Forelimb muscle (tissue), 1 donor: ENCODE results near the gene NXPE3. TPM values are rescaled to one million over a fixed set of nuclear protein-coding genes. Genes with fewer than 3 reads are reported as not detected.
"Not testable (repeated sequence)": the region's sequence is repeated elsewhere in the genome, so short reads cannot be mapped to it uniquely, and the experiment has no call there.

Experiments used
- DNase-seq: peaks from one replicate; pipeline ENCODE4 v3.0.0-alpha.2; 2013; ENCODE audit warnings: low read depth
- polyA plus RNA-seq: library from polyadenylated mRNA; unstranded; fragments of 120-200 nt; gene quantifications from one replicate; pipeline ENCODE4 v1.2.1, GENCODE V29; 2013; ENCODE audit not compliant: insufficient read length

Gene NXPE3
- polyA plus RNA-seq, result 19.4 TPM

DNA sequence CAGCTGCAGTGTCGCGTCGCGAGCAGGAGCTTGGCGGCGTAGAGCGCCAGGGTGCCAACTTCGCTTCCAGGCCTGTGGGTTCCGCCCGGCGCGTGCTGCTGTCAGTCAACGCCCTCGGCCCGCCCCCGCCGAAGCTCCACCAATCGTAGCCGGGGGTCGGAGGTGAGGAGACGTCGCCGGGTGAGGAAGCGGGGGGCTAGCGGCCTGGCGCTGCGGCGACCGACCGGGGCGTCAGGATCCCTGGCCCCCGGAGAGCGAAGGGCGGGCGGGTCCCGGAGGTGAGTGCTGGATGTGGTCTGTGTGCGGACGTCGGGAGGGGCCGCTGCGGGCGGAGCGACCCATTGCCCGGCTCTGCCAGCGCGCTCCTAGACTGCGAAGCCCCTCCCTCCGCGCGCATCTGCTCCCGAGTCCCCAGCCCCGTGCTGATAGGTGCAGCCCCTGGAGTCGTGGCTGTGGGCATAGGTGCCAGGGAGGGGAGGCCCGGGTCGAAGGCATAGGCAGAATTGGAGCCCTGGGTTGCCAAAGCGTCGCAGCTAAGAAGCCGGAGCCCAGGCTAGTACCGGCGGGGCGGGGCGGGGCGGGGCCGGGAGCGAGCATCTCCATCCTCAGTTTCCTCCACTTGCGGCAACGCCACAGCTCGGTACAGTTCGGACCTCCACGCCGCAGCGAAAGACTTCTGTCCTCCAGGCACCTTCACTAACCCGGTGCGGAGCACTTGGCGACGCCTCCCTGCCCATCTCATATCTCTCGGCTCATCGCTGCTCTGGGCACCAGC, at the start of gene NXPE3:
Gene NXPE3 (plus strand): TSS at position 165 of the 775 bp plus-strand sequence. CDS start 6,386 bp downstream, outside the sequence.
- no peak for DNase-seq

DNA sequence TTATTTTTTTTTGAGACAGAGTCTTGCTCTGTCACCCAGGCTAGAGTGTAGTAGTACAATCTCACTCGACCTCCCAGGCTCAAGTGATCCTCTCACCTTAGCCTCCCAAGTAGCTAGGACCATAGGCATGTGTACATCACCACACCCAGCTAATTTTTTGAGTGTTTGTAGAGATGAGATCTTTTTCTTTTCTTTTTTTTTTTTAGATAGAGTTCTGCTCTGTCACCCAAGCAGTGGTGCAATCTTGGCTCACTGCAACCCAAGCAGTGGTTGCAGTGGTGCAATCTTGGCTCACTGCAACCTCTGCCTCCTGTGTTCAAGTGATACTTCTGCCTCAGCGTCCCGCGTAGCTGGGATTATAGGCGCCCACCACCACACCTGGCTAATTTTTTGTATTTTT, 49.4 kb upstream of the NXPE3 start:
- DNase-seq, result no peak

DNA sequence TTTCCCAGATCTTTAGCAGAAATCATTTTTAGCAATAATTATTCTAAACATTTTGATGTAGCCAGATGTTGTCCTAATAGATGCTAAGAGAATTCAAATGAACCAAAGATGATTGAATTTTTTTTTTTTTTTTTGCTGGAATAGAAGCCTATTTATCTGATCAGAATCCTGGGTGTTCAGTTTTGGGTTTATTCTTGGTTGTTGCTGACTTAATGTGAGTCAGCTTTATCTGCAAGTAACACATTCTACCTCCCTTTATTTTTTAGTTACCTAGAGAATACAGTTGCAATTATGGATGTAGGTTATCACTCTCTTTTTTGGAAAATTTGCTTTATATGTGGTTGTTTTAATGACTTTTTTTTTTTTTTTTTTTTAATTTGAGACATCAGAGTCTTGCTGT, 48.2 kb upstream of the NXPE3 start:
- no peak for DNase-seq

DNA sequence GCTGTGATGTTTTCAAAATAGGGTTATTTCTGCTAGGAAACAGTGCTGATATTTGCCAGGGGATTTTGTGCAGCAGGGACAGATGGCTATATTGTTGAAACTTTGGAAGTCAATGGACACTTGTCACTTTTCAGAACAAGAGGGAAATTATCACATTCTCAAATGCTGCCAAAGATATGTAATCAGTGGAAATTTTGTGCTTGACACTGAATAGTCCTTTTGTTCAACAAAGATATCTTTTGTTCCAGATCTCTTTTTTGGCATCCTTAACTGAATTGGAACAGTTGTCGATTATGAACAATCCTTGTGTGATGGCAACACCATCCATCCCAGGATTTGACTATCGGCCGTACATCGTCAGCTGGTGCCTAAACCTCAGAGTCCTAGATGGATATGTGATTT, 46.8 kb upstream of the NXPE3 start:
- no peak for DNase-seq

DNA sequence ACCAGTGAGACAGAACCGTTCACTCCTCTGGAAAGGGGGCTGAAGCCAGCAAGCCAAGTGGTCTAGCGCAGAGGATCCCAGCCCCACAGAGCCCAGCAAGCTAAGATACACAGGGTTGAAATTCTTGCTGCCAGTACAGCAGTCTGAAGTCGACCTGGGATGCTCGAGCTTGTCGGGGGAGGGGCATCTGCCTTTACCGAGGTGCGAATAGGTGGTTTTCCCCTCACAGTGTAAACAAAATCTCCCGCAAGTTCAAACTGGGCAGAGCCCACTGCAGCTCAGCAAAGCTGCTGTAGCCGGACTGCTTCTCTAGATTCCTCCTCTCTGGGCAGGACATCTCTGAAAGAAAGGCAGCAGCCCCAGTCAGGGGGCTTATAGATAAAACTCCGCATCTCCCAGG, 43.2 kb upstream of the NXPE3 start:
- DNase-seq, result no peak

DNA sequence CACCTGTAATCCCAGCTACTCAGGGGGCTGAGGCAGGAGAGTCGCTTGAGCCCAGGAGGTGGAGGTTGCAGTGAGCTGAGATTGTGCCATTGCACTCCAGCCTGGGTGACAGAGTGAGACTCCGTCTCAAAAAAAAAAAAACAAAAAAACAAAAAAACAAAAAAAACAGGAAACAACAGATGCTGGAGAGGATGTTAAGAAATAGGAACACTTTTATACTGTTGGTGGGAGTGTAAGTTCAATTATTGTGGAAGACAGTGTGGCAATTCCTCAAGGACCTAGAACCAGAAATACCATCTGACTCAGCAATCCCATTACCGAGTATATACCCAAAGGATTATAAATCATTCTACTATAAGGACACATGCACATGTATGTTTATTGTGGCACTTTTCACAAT, 37.1 kb upstream of the NXPE3 start:
- DNase-seq, result not testable (repeated sequence)

DNA sequence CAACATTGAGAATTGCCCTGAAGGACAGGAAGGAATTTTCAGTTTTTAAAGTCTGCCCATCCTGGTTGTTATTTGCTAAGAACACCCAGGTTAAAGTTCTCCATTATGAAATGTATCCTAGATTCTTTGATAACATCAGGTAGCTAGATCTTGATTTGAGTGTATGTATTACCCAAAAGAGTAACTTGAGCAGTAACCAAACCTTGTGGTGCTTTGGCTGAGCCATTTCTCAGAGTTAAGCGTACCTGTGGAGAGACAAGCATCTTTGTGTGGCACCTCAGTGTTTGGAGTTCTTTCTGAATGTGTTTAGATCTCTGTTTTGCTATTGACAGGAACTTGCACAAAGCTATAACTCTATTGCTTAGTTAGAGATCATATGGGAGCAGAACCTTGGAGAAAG, 34.2 kb upstream of the NXPE3 start:
- DNase-seq, result no peak

DNA sequence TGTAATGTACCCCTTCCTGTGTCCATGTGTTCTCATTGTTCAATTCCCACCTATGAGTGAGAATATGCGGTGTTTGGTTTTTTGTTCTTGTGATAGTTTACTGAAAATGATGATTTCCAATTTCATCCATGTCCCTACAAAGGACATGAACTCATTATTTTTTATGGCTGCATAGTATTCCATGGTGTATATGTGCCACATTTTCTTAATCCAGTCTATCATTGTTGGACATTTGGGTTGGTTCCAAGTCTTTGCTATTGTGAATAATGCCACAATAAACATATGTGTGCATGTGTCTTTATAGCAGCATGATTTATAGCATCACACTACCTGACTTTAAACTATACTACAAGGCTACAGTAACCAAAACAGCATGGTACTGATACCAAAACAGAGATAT, 33.1 kb upstream of the NXPE3 start:
- not testable (repeated sequence) for DNase-seq

DNA sequence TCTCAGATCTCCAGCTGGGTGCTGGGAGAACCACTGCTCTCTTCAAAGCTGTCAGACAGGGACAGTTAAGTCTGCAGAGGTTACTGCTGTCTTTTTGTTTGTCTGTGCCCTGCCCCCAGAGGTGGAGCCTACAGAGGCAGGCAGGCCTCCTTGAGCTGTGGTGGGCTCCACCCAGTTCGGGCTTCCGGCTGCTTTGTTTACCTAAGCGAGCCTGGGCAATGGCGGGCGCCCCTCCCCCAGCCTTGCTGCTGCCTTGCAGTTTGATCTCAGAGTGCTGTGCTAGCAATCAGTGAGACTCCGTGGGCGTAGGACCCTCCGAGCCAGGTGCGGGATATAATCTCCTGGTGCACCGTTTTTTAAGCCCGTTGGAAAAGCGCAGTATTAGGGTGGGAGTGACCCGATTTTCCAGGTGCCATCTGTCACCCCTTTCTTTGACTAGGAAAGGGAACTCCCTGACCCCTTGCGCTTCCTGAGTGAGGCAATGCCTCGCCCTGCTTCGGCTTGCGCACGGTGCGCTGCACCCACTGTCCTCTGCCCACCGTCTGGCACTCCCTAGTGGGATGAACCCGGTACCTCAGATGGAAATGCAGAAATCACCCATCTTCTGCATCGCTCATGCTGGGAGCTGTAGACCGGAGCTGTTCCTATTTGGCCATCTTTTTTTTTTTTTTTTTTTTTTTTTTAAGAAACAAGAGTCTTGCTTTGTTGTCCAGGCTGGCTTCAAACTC, 25.5 kb upstream of the NXPE3 start:
- DNase-seq, result not testable (repeated sequence)

DNA sequence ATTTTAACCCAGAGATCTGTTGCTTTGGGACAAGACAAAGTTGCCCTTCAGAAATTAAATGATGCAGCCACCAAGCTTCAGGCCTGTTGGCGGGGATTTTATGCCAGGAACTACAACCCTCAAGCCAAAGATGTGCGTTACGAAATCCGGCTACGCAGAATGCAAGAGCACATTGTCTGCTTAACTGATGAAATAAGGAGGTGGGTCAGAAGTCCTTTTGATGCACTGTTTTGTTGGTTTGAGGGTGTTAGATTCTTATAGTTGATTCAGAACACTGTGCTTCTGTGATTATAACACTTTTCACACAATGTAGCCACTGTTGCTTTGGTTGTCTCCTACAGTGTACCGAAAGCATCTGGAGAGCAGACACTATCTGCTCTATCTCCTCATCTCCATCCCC, 20.8 kb upstream of the NXPE3 start:
- no peak for DNase-seq

DNA sequence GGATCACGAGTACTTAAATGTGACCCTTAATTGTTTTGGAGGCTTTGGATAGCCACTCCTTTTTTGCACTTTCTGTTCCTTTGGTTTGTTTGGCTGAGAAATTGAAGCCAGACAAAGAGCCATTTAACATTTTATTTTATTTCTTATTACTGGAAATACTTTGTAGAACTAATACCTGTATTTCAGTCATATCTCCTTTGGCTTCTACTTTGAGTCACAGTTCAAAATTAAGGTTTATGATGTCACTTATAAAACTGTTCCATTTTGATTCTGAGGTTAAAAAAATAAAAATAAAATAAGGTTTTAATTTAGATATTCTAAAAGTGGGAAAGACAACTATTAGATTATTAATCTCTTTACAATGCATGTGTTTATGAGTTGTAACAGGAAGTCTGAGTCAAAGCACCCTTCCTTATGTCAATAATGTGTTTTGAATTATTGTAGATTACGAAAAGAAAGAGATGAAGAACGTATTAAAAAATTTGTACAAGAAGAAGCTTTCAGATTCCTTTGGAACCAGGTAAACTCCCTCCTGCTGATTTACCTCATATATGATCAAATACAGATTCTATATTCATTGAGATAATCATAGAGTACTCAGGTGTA, 16.9 kb upstream of the NXPE3 start:
- DNase-seq, result no peak

DNA sequence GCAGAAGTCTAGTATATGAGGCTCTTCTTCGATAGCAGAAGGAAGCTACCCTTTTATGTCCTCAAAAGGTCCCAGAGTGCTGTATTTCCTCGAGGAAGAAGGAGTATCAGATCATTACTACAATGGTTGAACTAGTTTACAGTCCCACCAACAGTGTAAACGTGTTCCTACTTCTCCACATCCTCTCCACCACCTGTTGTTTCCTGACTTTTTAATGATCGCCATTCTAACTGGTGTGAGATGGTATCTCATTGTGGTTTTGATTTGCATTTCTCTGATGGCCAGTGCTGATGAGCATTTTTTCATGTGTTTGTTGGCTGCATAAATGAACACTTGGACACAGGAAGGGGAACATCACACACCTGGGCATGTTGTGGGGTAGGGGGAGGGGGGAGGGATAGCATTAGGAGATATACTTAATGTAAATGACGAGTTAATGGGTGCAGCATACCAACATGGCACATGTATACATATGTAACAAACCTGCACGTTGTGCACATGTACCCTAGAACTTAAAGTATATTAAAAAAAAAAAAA, 1.2 kb upstream of the NXPE3 start:
- DNase-seq, result not testable (repeated sequence)

DNA sequence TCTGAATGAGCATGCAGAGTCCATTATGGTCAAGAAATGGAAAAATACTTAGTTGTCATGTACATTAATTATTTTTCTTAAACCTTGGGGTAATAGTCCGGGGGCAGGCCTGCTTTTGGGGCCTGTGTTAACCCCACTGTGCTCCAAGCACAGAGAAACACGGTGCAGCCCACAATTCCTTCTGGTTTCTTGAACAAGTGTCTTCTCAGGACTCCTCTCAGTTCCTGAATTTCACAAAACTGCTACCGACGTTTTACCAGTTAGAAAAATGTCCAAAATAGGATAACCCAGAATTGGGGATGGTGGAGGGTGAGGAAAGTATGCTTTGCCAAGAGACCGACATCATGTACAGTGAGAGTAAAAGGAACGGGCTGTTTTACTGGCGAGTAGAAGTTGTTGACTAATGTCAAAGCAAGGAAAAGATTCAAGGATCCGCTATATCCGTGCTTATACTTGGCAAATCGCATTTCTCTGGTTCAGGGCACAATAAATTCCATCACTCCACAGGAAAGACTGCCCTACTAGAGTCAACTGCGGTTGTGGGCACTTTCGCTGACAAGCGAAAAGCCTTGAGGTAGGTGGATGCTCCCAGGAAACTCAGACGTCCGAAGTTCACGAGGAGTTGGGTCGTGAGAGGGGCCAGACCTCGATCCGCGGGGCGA, 495 bp upstream of the NXPE3 start:
- DNase-seq, result no peak

DNA sequence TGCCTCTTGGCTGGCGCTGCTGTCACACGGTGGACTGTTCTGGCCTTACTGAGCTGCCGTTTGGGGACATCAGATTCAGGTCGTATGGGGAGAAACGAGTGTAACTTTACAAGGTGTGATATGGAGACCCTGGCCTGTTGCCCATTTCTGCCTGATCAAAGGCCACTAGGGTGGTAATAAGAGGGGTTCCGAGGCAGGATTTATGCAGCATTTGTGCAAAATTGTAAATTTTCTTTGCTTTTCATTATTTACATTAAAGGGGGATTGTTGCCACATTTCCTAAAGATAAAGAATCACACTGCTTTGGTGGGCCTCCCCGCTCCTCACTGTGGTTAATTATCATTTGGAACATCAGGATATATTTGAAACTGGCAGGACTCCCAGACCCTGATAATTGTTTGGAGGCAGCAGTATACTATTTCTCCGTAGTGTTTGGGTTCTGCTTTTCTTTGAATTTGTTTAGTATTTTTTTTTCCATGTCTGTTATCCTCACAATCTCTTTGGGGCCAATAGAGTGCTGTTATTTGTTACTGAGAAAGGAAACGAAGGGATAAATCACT, 891 bp downstream of the NXPE3 start:
- DNase-seq, result no peak

DNA sequence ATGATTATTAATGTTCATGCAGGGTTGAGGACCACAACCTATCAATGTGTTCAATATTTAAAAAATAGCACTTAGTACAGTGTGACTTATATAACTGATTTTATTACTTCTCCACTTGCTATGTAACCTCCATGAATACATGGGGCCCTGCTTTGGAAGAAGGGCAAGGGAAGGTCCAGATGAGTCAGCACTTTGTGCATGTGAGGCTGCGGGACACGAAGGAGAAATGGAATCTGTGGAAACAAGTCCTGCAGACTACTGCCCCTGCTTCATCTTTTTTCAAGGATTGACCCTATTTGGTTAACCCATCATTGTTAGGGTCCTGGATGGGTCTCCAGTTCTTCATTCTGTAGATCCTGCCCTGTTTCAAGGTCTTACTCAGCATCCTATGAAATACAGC, 1.6 kb downstream of the NXPE3 start:
- DNase-seq, result no peak

DNA sequence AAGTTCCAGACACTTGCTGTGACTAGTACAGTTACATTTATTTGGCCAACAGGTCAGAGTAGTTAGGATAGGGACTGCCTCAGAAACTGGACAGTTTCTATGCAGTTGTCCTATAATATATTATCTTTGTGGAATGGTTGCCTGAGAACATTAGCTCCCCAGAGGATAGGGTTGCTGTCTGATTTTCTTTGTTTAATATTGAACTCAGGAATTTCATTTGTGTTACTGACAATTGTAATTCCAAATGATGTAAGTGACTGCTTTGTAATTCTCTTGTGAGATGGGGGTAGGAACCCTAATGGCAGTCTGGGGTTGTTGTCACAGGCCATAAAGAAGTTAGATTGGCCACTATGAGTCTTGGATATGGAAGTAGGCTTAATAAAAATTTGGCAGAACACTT, 2.2 kb downstream of the NXPE3 start:
- DNase-seq, result no peak

DNA sequence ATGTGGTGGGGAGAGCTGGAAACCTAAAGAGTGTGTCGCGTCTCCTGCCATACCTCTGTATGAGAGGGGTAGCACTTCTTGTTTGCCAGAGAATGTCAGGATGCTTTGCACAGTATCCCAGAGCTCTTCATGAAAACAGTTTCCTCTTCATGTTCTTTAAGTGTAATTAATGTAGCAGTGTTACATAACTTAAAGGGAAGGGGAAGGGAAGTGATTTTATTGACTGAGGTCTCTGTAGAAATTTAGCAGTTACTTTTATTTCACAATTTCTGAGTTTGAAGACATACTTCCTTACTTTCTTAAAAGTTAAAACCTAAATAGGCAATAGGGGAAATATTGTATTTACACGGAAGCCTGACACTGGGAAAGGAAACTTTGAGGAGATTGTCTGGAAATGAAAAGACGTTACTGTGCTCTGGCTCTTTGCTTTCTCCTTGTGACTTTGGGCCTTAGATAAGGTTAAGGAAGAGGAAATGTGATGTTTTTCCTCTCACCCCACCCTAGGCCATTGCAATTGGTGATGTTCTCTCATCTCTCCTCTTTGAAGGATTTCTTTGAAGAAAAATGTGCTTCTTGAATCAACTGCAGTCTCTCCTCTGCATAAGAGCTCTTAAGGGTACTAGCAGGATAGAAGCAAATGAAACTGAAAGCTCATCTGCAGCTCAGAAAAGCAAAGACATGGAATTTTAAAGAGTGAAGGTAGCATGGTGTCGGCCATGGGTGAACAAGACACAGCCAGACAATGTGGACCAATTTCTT, 6.0 kb downstream of the NXPE3 start:
- no peak for DNase-seq

DNA sequence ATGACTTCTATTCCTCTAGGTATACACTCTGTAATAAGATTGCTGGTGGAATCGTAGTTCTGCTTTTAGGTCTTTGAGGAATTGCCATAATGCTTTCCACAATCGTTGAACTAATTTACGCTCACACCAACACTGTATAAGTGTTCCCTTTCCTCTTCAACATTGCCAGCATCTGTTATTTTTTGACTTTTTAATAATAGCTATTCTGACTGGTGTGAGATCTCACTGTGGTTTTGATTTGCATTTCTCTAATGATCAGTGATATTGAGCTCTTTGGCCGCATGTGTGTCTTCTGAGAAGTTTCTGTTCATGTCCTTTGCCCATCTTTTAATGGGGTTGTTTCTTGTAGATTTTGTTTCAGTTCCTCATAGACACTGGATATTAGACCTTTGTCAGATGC, 12.8 kb downstream of the NXPE3 start:
- no peak for DNase-seq

DNA sequence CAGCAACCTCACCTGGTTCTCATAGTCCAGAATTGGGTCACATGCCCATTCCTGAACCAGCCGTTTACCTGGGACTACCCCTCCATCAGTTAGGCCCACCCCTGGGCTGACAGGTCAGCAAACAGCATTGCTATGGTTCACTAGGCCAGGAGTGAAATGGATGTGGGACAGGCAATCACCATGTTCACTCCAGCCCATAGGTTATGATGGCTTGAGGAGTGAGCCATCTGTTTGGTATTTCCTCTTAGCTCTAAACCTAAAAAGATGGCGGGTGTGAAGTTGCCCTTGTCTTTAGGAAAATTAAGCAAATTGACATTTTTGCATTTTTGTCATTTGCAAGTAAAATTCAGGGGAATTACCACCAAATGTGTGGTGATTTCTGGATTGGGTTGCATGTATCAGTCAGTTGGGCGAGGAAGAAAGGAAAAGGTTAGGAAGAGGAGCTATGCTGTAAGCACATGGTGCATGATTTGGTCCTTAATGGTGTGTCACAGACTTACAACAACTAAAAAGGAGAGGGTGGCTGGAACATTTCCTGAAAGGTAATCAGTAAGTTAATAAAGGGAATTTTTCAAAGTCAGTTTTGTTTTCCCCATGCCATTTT, 17.2 kb downstream of the NXPE3 start:
- DNase-seq, result no peak

DNA sequence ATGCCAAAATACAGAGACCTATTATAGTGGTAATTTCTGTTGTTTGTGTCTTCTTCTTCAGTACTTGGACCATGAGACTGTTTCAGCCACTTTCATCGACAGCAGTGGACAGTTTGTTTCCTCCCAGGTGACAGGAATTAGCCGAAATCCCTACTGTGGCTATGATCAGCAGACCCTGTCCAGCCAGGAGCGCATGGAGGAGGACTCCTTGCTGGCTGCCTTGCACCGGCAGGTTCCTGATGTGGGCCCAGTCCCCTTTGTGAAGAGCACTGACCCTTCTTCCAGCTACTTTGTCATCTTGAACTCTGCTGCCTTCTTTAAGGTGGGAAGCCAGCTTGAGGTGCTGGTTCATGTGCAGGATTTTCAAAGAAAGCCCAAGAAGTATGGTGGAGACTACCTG, 22.2 kb downstream of the NXPE3 start:
- no peak for DNase-seq

DNA sequence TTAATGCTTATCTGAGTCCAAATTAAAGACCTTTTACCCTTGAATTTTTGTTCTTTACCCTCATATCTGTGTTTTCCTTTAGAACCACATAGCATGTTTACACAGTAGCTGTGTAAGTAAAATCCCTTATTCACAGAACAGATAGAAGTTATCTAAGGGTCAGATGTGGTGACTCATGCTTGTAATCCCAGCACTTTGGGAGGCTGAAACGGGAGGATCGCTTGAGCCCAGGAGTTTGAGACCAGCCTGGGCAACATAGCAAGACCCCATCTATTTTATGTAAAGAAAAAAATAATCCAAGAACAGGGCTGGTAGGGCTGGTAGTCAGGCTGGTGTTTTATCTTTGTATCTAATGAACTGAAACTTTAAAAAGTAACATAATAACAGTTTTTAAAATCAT, 23.2 kb downstream of the NXPE3 start:
- DNase-seq, result no peak
